Effector memory CD4-positive, alpha-beta T cell (primary cell): Measurements from ENCODE around the gene USH1G.

Experiments
- DNase-seq, 3 donors: peaks; one replicate each; pipeline ENCODE4 v3.0.0-alpha.2; 2020
- H3K27ac ChIP-seq: 2 replicates; pipeline ENCODE4 v1.7.0; 2013; ENCODE audit warnings: mild to moderate bottlenecking, low read length, moderate library complexity; ENCODE audit not compliant: insufficient read depth, poor library complexity, severe bottlenecking
- H3K27me3 ChIP-seq: replicated peaks from 2 replicates; pipeline ENCODE4 v1.7.0; 2013; ENCODE audit warnings: mild to moderate bottlenecking, low read length; ENCODE audit not compliant: insufficient read depth, control insufficient read depth, poor library complexity, severe bottlenecking
- H3K36me3 ChIP-seq: 2 replicates; pipeline ENCODE4 v1.7.0; 2013; ENCODE audit warnings: mild to moderate bottlenecking, low read length, moderate library complexity; ENCODE audit not compliant: control insufficient read depth, insufficient read depth
- H3K4me1 ChIP-seq: 2 replicates; pipeline ENCODE4 v1.7.0; 2013; ENCODE audit warnings: low read length, mild to moderate bottlenecking; ENCODE audit not compliant: control insufficient read depth, insufficient read depth, poor library complexity, severe bottlenecking
- H3K4me3 ChIP-seq: 2 replicates; pipeline ENCODE4 v1.7.0; 2013; ENCODE audit warnings: low read length, low read depth, mild to moderate bottlenecking; ENCODE audit not compliant: insufficient read depth, poor library complexity, severe bottlenecking
- H3K9me3 ChIP-seq: 2 replicates; pipeline ENCODE4 v1.7.0; 2013; ENCODE audit warnings: mild to moderate bottlenecking, low read length, moderate library complexity; ENCODE audit not compliant: control insufficient read depth

Gene USH1G

GRCh38 chr17:74904687-74905409 is 18.2 kb downstream of the USH1G start:
- Histone ChIP-seq H3K4me1 (no peaks in the 10 kb centered on the region), H3K9me3 (no peaks in the 10 kb centered on the region), H3K27ac (no peak overlapping the region), H3K27me3 (no peaks in the 10 kb centered on the region), H3K4me3 (no peak overlapping the region), H3K36me3 (no peaks in the 10 kb centered on the region)
- DNase-seq = no peak

- no peak overlapping the region for H3K27ac ChIP-seq
- H3K36me3 ChIP-seq = no peaks in the 10 kb centered on the region
- no peak for DNase-seq
- no peaks in the 10 kb centered on the region for H3K4me1 ChIP-seq
- H3K9me3 ChIP-seq = no peaks in the 10 kb centered on the region
- no peaks in the 10 kb centered on the region for H3K27me3 ChIP-seq
- H3K4me3 ChIP-seq = no peak overlapping the region
These were observed 19.4 kb downstream of the USH1G start for GRCh38 chr17:74903671-74904070.

GRCh38 chr17:74903034-74903433 is 20.0 kb downstream of the USH1G start:
- Histone ChIP-seq H3K4me3 (no peak overlapping the region), H3K9me3 (no peaks in the 10 kb centered on the region), H3K36me3 (no peaks in the 10 kb centered on the region), H3K27ac (no peak overlapping the region), H3K4me1 (no peaks in the 10 kb centered on the region), H3K27me3 (no peaks in the 10 kb centered on the region)
- DNase-seq = no peak

GRCh38 chr17:74901353-74902135 is 21.5 kb downstream of the USH1G start:
- no peak for DNase-seq
- Histone ChIP-seq H3K36me3 (no peaks in the 10 kb centered on the region), H3K4me3 (no peak overlapping the region), H3K9me3 (no peaks in the 10 kb centered on the region), H3K27me3 (no peaks in the 10 kb centered on the region), H3K27ac (no peak overlapping the region), H3K4me1 (no peaks in the 10 kb centered on the region)

- Histone ChIP-seq H3K9me3 (no peaks in the 10 kb centered on the region), H3K27me3 (no peaks in the 10 kb centered on the region), H3K4me1 (no peaks in the 10 kb centered on the region), H3K36me3 (no peaks in the 10 kb centered on the region), H3K4me3 (no peak overlapping the region), H3K27ac (no peak overlapping the region)
- no peak for DNase-seq
These were observed 22.8 kb downstream of the USH1G start for GRCh38 chr17:74900208-74900607.

GRCh38 chr17:74898376-74898946 is 24.6 kb downstream of the USH1G start:
- H3K36me3 ChIP-seq = no peaks in the 10 kb centered on the region
- DNase-seq = no peak
- peaks cover 9% of the 10 kb centered on the region for H3K27me3 ChIP-seq
- H3K4me3 ChIP-seq = no peak overlapping the region
- peaks cover 3% of the 10 kb centered on the region for H3K4me1 ChIP-seq
- no peak overlapping the region for H3K27ac ChIP-seq
- no peaks in the 10 kb centered on the region for H3K9me3 ChIP-seq

- no peaks in the 10 kb centered on the region for H3K36me3 ChIP-seq
- peaks cover 21% of the 10 kb centered on the region for H3K27me3 ChIP-seq
- peaks cover 9% of the 10 kb centered on the region for H3K4me1 ChIP-seq
- H3K4me3 ChIP-seq = no peak overlapping the region
- no peaks in the 10 kb centered on the region for H3K9me3 ChIP-seq
- DNase-seq = no peak
- no peak overlapping the region for H3K27ac ChIP-seq
These were observed 29.0 kb downstream of the USH1G start for GRCh38 chr17:74893936-74894671.

GRCh38 chr17:74892974-74893911 is 29.8 kb downstream of the USH1G start, which contains the start of gene FADS6:
Gene FADS6, minus strand, starts transcription at chr17:74893633. Its CDS starts 38 bp downstream, at chr17:74893595.
- DNase-seq = no peak

More at GRCh38 chr17:74892974-74893911, 29.8 kb downstream of the USH1G start, which contains the start of gene FADS6:
- Histone ChIP-seq H3K27me3 (peaks cover 21% of the 10 kb centered on the region), H3K36me3 (no peaks in the 10 kb centered on the region), H3K4me1 (peaks cover 9% of the 10 kb centered on the region), H3K9me3 (no peaks in the 10 kb centered on the region), H3K27ac (no peak within 1 kb of the TSS), H3K4me3 (peak within 1 kb of the TSS; percentile 42)
